Fibroblast of lung (primary cell): ENCODE data around the gene FMN1.

ENCODE experiments used
- EZH2 ChIP-seq: IDR thresholded peaks from 2 replicates; pipeline ENCODE4 v1.5.1; 2012; ENCODE audit warnings: low read length, control low read depth, mild to moderate bottlenecking; ENCODE audit errors: missing control alignments
- TF ChIP-seq, protein P1 (sequence below), 2 donors: IDR thresholded peaks in 1 of 2; conservative IDR thresholded peaks in 1 of 2; 1 replicate in 1 of 2; 2 replicates in 1 of 2; pipeline ENCODE4 v1.5.1; 2011 to 2012; ENCODE audit warnings: low read length in 2 of 2, control low read depth in 1 of 2, inconsistent platforms in 1 of 2, low read depth in 1 of 2, mild to moderate bottlenecking in 1 of 2

GRCh38 chr15:32869776-32870175, 324.7 kb downstream of the FMN1 start:
- no peak for TF ChIP-seq EZH2
- TF ChIP-seq, protein P1, sequence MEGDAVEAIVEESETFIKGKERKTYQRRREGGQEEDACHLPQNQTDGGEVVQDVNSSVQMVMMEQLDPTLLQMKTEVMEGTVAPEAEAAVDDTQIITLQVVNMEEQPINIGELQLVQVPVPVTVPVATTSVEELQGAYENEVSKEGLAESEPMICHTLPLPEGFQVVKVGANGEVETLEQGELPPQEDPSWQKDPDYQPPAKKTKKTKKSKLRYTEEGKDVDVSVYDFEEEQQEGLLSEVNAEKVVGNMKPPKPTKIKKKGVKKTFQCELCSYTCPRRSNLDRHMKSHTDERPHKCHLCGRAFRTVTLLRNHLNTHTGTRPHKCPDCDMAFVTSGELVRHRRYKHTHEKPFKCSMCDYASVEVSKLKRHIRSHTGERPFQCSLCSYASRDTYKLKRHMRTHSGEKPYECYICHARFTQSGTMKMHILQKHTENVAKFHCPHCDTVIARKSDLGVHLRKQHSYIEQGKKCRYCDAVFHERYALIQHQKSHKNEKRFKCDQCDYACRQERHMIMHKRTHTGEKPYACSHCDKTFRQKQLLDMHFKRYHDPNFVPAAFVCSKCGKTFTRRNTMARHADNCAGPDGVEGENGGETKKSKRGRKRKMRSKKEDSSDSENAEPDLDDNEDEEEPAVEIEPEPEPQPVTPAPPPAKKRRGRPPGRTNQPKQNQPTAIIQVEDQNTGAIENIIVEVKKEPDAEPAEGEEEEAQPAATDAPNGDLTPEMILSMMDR (conservative IDR thresholded peaks at IDR 0.05 in 1 of 2, IDR thresholded peaks at IDR 0.05 in 1 of 2; ENCODE audit: low read depth in 1 of 2, low read length in 2 of 2) = no peak
